SJSA1 (cell line): Measurements from ENCODE around the gene SPHK1. TPM values are rescaled to one million over a fixed set of nuclear protein-coding genes. Genes with fewer than 3 reads are reported as not detected.

Source experiments
- DNase-seq, 2 experiments: peaks; one replicate each; pipeline ENCODE4 v3.0.0-alpha.2; 2015 to 2020; ENCODE audit warnings: low spot score in 2 of 2, low read depth in 1 of 2
- H3K27ac ChIP-seq: fragments of 250-450 bp; sonication (Bioruptor Pico); 2 replicates; pipeline ENCODE4 v1.5.1; 2020; ENCODE audit warnings: mild to moderate bottlenecking, moderate library complexity
- H3K27me3 ChIP-seq: fragments of 250-450 bp; sonication (Bioruptor Pico); replicated peaks from 2 replicates; pipeline ENCODE4 v1.5.1; 2020; ENCODE audit warnings: mild to moderate bottlenecking, moderate library complexity
- H3K36me3 ChIP-seq: fragments of 250-450 bp; sonication (Bioruptor Pico); 2 replicates; pipeline ENCODE4 v1.5.1; 2020; ENCODE audit warnings: mild to moderate bottlenecking
- H3K4me1 ChIP-seq: fragments of 250-450 bp; sonication (Bioruptor Pico); replicated peaks from 2 replicates; pipeline ENCODE4 v1.6.1; 2021; ENCODE audit warnings: mild to moderate bottlenecking
- H3K4me3 ChIP-seq: fragments of 250-450 bp; sonication (Bioruptor Pico); 2 replicates; pipeline ENCODE4 v1.5.1; 2020; ENCODE audit warnings: mild to moderate bottlenecking
- H3K9me3 ChIP-seq: fragments of 250-450 bp; sonication (Bioruptor Pico); replicated peaks from 2 replicates; pipeline ENCODE4 v1.5.1; 2020; ENCODE audit warnings: mild to moderate bottlenecking
- total RNA-seq: library from RNA; depleted of rRNA; stranded (reverse); fragments of >200 nt; shearing (Covaris generic); gene quantifications from 2 replicates; pipeline ENCODE4 v1.2.3, GENCODE V29; 2014

SPHK1 gene
- total RNA-seq, 1 experiment from 2014 or later: 135 TPM

DNA sequence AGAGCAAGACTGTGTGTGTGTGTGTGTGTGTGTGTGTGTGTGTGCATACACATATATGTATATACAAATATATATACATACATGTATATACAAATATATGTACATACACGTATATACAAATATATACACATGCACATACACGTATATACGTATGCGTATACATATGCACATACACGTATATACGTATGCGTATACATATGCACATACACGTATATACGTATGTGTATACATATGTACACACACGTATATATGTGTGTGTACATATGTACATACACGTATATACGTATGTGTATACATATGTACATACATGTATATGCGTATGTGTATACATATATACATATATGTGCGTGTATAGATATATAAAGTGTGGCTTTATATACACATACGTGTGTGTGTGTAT is 31.4 kb downstream of the SPHK1 start:
- Histone ChIP-seq H3K27ac (no peak overlapping the region), H3K4me3 (no peak overlapping the region), H3K9me3 (no peaks in the 10 kb centered on the region), H3K27me3 (no peaks in the 10 kb centered on the region), H3K36me3 (peaks cover 20% of the 10 kb centered on the region), H3K4me1 (0 out of 2 replicates have a peak, but pooled peaks cover 2% of the 10 kb centered on the region)
- no peak for DNase-seq

DNA sequence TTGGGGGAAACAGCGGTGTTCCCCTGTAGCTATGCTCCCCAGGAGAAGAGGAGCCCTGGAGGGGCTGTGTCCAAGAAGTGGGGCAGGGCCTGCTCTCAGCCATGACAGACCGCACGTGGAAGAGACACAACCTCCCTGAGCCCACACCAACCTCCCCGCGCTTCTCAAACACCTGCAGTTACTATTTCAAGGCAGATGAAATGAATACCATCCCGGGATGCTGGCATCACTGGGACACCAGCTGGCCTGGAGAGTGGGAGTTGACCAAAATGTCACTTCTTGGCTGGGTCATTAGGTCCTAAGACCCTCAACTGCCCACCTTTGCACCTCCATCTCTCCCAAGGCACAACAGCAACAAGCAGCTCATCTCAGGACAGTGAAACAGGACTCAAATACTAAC is 32.0 kb downstream of the SPHK1 start:
- no peaks in the 10 kb centered on the region for H3K27me3 ChIP-seq
- peaks cover 20% of the 10 kb centered on the region for H3K36me3 ChIP-seq
- H3K4me3 ChIP-seq: no peak overlapping the region
- H3K27ac ChIP-seq: no peak overlapping the region
- H3K4me1 ChIP-seq: 0 out of 2 replicates have a peak, but pooled peaks cover 5% of the 10 kb centered on the region
- H3K9me3 ChIP-seq: no peaks in the 10 kb centered on the region
- no peak for DNase-seq

DNA sequence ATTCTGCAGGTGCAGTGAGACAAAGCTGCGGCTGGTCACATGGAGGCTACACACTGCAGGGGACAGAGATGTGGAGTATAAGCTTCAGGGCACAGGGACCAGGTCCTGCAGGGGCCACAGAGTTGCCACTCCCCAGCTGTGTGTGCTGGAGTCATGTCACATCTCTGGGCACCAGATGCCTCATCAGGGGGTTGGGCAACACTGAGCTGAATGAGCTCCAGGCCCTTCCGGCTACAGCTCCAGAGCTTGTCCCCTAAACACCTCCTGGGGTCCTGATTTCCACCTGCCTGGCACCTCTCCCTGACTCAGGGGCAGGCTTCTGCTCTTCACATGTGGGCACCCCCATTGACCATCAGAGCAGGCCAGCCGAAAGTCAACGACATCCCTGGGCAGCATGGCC is 32.5 kb downstream of the SPHK1 start:
- H3K4me1 ChIP-seq: 0 out of 2 replicates have a peak, but pooled peaks cover 5% of the 10 kb centered on the region
- H3K27me3 ChIP-seq: no peaks in the 10 kb centered on the region
- DNase-seq: no peak
- H3K9me3 ChIP-seq: no peaks in the 10 kb centered on the region
- no peak overlapping the region for H3K27ac ChIP-seq
- peaks cover 18% of the 10 kb centered on the region for H3K36me3 ChIP-seq
- no peak overlapping the region for H3K4me3 ChIP-seq

- no peak overlapping the region for H3K4me3 ChIP-seq
- H3K27ac ChIP-seq: no peak overlapping the region
- H3K27me3 ChIP-seq: no peaks in the 10 kb centered on the region
- peaks cover 14% of the 10 kb centered on the region for H3K36me3 ChIP-seq
- DNase-seq: no peak
- H3K9me3 ChIP-seq: no peaks in the 10 kb centered on the region
- 0 out of 2 replicates have a peak, but pooled peaks cover 5% of the 10 kb centered on the region for H3K4me1 ChIP-seq
Observed at GRCh38 chr17:76417499-76418143, 33.2 kb downstream of the SPHK1 start.

DNA sequence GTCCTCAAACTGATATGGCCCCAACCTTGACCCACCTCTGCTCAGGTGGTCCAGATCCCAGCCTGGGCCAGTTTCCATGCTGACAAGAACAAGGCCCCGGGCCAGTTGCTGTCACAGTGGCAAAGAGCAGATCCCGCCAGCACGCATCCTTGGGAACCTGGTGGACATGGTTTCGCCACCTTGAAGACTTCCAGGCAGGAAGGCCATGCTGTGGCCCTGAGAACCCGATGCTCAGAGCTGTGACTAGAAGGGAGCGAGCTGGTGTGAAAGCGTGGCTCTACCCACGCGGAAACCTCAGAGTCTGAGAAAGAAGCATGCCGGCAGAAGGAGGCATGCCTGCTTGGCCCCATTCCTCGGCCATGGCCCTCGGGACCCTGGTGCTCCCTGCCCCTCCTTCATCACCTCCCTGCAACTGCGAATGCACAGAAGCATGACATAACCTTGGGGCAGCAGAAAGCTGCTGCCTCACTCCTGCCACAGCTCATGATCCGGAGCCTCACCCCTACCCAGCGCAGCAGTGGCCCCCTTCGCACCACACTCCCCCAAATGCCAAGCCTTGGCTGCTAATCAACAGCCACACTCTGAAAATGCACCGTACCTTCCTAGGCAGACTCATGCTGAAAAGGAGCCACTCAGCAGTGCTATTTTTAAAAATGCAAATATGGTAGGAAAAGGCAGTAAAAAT is 35.3 kb downstream of the SPHK1 start:
- no peak for DNase-seq
- Histone ChIP-seq H3K27me3 (no peaks in the 10 kb centered on the region), H3K9me3 (no peaks in the 10 kb centered on the region), H3K4me1 (0 out of 2 replicates have a peak, but pooled peaks cover 5% of the 10 kb centered on the region), H3K36me3 (peaks cover 10% of the 10 kb centered on the region), H3K4me3 (no peak overlapping the region), H3K27ac (no peak overlapping the region)

GRCh38 chr17:76420356-76421043 is 36.1 kb downstream of the SPHK1 start:
- peaks cover 8% of the 10 kb centered on the region for H3K36me3 ChIP-seq
- no peak overlapping the region for H3K27ac ChIP-seq
- no peak for DNase-seq
- H3K9me3 ChIP-seq: no peaks in the 10 kb centered on the region
- 0 out of 2 replicates have a peak, but pooled peaks cover 5% of the 10 kb centered on the region for H3K4me1 ChIP-seq
- H3K27me3 ChIP-seq: no peaks in the 10 kb centered on the region
- H3K4me3 ChIP-seq: no peak overlapping the region

GRCh38 chr17:76421044-76421407 is 36.6 kb downstream of the SPHK1 start:
- Histone ChIP-seq H3K27ac (no peak overlapping the region), H3K4me1 (0 out of 2 replicates have a peak, but pooled peaks cover 5% of the 10 kb centered on the region), H3K27me3 (no peaks in the 10 kb centered on the region), H3K9me3 (no peaks in the 10 kb centered on the region), H3K36me3 (peaks cover 8% of the 10 kb centered on the region), H3K4me3 (no peak overlapping the region)
- no peak for DNase-seq

DNA sequence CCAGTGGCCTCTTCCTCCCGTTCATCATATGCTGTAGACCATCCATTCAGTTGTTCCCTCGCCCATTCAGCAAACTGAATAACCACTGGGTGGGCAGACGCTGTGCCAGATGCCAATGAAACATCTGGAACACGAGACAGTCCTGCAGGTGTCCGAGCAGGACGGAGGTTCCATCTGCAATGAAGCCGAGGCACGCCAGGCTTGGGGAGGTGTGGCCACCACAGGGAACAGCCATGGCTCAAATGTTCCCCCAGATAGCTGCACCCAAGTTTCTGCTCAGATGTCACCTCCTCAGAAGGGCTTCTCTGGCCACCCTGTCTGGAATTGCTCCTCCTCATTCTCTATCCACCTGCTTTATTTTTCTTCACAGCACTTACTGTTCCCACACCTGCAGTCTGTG is 38.0 kb downstream of the SPHK1 start:
- Histone ChIP-seq H3K36me3 (peaks cover 7% of the 10 kb centered on the region), H3K4me1 (peaks cover 9% of the 10 kb centered on the region), H3K27ac (no peak overlapping the region), H3K4me3 (no peak overlapping the region), H3K27me3 (no peaks in the 10 kb centered on the region), H3K9me3 (no peaks in the 10 kb centered on the region)
- no peak for DNase-seq

DNA sequence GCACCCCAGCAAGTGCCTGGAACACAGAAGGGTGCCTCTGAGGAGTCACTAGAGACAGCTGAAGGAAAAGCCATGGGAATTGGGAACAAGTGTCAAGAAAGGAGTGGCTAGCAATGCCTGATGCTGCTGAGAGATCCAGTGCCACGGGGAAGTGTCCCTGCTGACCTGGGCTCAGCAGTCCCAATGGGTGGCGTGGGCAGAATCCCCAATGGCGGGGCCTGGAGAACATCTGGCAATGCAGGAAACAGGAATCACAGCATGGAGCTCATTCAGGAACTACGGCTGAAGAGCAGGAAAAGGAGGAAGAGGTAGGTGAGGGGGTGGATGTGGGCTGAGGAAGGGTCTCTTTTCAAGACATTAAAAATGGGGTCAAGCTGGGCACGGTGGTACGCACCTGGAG is 38.5 kb downstream of the SPHK1 start:
- Histone ChIP-seq H3K27ac (no peak overlapping the region), H3K4me1 (peaks cover 14% of the 10 kb centered on the region), H3K27me3 (no peaks in the 10 kb centered on the region), H3K9me3 (no peaks in the 10 kb centered on the region), H3K4me3 (no peak overlapping the region), H3K36me3 (peaks cover 4% of the 10 kb centered on the region)
- no peak for DNase-seq

DNA sequence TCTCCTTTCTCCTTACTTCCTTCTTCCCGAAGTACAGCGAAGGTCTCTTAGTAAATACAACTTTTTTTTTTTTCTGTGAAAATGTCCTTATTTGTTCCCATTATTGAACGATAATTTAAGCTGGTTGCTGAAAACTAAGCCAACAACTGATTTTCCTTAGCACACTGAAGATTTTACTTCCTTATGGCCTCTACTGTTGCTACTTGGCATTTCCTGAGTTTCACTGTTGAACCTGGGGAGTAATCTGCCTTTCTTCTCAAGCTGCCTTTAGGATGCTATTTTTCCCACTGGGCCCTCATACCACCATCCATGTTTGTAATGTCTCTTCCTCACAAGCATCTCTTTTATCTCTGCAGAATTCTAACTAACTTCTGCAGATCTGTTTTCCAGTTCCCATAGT is 42.4 kb downstream of the SPHK1 start:
- H3K9me3 ChIP-seq: no peaks in the 10 kb centered on the region
- no peak overlapping the region for H3K4me3 ChIP-seq
- H3K36me3 ChIP-seq: peaks cover 4% of the 10 kb centered on the region
- DNase-seq: no peak
- H3K27ac ChIP-seq: peak overlapping the region; percentile 10
- no peaks in the 10 kb centered on the region for H3K27me3 ChIP-seq
- H3K4me1 ChIP-seq: peaks cover 23% of the 10 kb centered on the region

DNA sequence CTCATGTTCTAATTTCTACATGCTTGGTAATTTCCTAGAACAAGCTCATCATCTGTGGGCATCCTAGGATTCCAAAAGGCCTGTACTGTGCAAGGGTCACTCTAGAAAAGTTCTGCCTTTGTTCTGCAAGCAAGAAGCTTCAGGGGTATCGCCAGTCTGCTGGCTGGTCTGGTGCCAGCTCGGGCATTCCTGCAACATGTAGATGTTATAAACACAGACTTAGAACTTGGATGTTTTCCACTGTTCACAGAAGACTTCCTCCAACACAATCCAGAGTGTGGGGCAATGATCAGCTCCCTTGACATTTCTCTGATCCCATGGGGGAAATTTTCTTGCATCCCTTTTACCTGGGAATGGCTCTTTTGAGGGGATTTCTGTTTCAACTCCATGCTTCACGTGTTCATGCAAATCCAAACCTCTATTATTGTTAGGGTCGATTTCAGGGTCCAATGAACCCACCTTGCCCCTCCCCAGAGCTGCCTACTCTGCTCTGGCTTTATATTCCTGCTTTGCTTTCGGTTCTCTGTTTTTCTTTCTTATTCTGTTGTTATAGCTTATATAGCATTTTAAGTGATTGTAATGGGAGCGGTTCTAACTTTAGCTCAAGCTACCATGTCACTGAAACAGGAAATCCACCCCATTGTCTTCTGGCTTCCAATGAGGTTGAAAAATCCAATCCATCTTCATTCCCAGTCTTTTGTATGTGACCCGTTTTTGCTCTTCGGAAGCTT is 43.3 kb downstream of the SPHK1 start:
- peak; percentile 68 to 84 for DNase-seq
- H3K36me3 ChIP-seq: peaks cover 4% of the 10 kb centered on the region; the same call in 1 of the 2 replicates
- no peaks in the 10 kb centered on the region for H3K9me3 ChIP-seq
- no peak overlapping the region for H3K4me3 ChIP-seq
- H3K27ac ChIP-seq: peak overlapping the region; percentile 41
- peaks cover 23% of the 10 kb centered on the region for H3K4me1 ChIP-seq
- no peaks in the 10 kb centered on the region for H3K27me3 ChIP-seq

DNA sequence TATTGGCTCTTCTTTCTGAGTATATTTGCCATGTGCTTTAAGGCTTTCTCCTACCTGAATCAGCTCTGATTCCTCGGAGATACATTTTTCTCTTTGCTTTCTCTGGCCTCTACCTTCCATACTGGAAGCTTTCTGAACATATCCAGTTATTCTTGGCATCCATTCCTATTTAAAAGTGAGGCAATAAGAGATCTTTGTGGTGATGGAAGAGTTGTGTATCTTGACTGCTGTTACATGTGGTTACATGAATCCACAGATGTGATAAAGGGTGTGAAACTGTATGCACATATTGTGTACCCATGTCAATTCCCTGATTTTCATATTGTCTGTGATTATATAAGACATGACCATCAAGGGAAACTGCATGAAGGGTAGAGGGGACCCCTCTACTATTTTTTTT is 44.1 kb downstream of the SPHK1 start:
- Histone ChIP-seq H3K9me3 (no peaks in the 10 kb centered on the region), H3K36me3 (no peaks in the 10 kb centered on the region), H3K27ac (peak overlapping the region; percentile 41), H3K4me3 (no peak overlapping the region), H3K4me1 (peaks cover 23% of the 10 kb centered on the region), H3K27me3 (no peaks in the 10 kb centered on the region)
- DNase-seq: no peak

DNA sequence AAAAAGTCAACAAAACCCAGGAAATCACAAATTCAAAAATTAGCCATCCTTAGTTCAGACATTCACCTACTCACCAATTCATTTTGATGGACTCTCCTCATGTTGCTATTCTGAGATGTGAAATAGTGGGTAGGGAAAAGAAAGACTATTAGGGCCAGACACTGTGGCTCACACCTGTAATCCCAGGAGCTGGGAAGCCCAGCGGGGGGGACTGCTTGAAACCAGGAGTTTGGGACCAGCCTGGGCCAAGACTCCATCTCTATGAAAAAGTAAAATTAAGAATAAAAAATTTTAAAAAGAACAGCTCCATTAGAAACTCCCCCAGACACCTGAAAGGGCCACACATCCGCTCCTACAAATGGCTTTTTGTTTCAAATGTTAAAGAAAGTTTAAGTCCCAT is 47.1 kb downstream of the SPHK1 start:
- no peak overlapping the region for H3K27ac ChIP-seq
- H3K4me1 ChIP-seq: peaks cover 23% of the 10 kb centered on the region
- no peak for DNase-seq

More for the DNA sequence above, 47.1 kb downstream of the SPHK1 start:
- Histone ChIP-seq H3K4me3 (no peak overlapping the region), H3K9me3 (no peaks in the 10 kb centered on the region), H3K27me3 (no peaks in the 10 kb centered on the region), H3K36me3 (no peaks in the 10 kb centered on the region)
